Gastroesophageal sphincter (tissue), 4 donors: ENCODE measurements around the gene CYP3A4. TPM values are rescaled to one million over a fixed set of nuclear protein-coding genes. Genes with fewer than 3 reads are reported as not detected.

Source experiments
- ATAC-seq: fragments of 150-250 bp; one replicate; pipeline ENCODE4 v1.9.1; 2016; ENCODE audit warnings: mild to moderate bottlenecking, moderate library complexity
- H3K27ac ChIP-seq, 4 donors: fragments of 200-600 bp; sonication (generic) in 3 of 4; 1 replicate in 3 of 4; 2 replicates in 1 of 4; pipeline ENCODE4 v1.5.1; 2016 to 2019
- H3K27me3 ChIP-seq: fragments of 200-600 bp; sonication (generic); one replicate; pipeline ENCODE4 v1.5.1; 2019
- H3K36me3 ChIP-seq, 2 donors: fragments of 200-600 bp; sonication (generic); one replicate each; pipeline ENCODE4 v1.5.1; 2019; ENCODE audit warnings: control low read depth in 1 of 2
- H3K4me1 ChIP-seq, 3 donors: fragments of 200-600 bp; sonication (generic); 1 replicate in 2 of 3; 2 replicates in 1 of 3; pipeline ENCODE4 v1.5.1; 2016 to 2019; ENCODE audit warnings: control low read depth in 2 of 3
- H3K4me3 ChIP-seq, 2 donors: fragments of 200-600 bp; sonication (generic); one replicate each; pipeline ENCODE4 v1.5.1; 2019; ENCODE audit warnings: mild to moderate bottlenecking in 1 of 2, moderate library complexity in 1 of 2
- H3K9me3 ChIP-seq, 3 donors: fragments of 200-600 bp; sonication (generic); one replicate each; pipeline ENCODE4 v1.5.1; 2017 to 2019; ENCODE audit warnings: control low read depth in 2 of 3
- EP300 ChIP-seq: sonication (generic); formaldehyde crosslinking; IDR thresholded peaks from one replicate; pipeline ENCODE4 v1.6.1; 2017; ENCODE audit warnings: antibody characterized with exemption, mild to moderate bottlenecking
- POLR2A ChIP-seq, 2 donors: fragments of 450-650 bp; IDR thresholded peaks; one replicate each; pipeline ENCODE4 v1.6.1; 2017; ENCODE audit warnings: antibody characterized with exemption in 2 of 2, mild to moderate bottlenecking in 2 of 2, moderate library complexity in 1 of 2
- POLR2AphosphoS5 ChIP-seq: sonication (generic); formaldehyde crosslinking; IDR thresholded peaks from one replicate; pipeline ENCODE4 v1.6.1; 2017; ENCODE audit warnings: antibody characterized with exemption
- WGBS, 2 donors: methylation state at CpG; one replicate each; pipeline ENCODE4 v1.1.5; 2018; ENCODE audit warnings: low coverage in 1 of 2; 5-methylcytosine and 5-hydroxymethylcytosine counted together
- total RNA-seq, 4 donors: library from RNA; depleted of rRNA; stranded (reverse); fragments of >200 nt; gene quantifications; one replicate each; pipeline ENCODE4 v1.1.0, GENCODE V29; 2016
- TF ChIP-seq, protein P1 (sequence below), 4 experiments: fragments of 200-600 bp in 2 of 4; fragments of 450-650 bp in 2 of 4; sonication (generic) in 1 of 4; IDR thresholded peaks; one replicate each; pipeline ENCODE4 v1.5.1; 2017 to 2019; ENCODE audit warnings: antibody characterized with exemption in 4 of 4, mild to moderate bottlenecking in 2 of 4, moderate library complexity in 2 of 4

Gene CYP3A4
- total RNA-seq, 4 donors from 2014 or later = not detected

DNA sequence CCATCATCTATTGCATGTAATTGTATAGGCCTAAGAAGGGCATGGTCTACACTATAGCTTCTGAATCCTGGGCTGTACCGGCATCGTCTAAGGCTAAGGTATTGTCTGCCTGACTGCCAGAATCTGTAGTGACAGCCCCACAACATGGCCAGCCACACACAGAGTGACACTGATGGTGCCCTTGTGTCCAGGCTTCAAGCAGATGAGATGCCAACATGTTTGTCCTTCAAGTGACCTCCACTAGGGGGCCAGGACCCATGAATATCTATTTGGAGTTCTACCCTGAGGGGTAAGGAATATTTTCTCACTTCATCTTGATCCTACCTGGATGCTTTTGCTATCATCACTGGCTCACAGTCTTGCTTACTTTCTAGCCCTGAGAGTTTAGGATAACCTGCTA is 50.5 kb downstream of the CYP3A4 start:
- Histone ChIP-seq H3K27me3 (no peaks in the 10 kb centered on the region), H3K9me3 (no peaks in the 10 kb centered on the region), H3K27ac (no peak overlapping the region), H3K4me1 (no peaks in the 10 kb centered on the region), H3K4me3 (no peak overlapping the region), H3K36me3 (peaks cover 0 to 19% of the 10 kb centered on the region in 2 donors)
- no peak for ATAC-seq
- 100% methylated on average over 1 of the region's 2 CpGs; no CpG with 5 or more reads in 1 of the 2 donors for WGBS, 2 donors
- TF ChIP-seq POLR2AphosphoS5 (no peak), EP300 (no peak), POLR2A (IDR thresholded peaks at IDR 0.05) (no peak)
- TF ChIP-seq, protein P1, sequence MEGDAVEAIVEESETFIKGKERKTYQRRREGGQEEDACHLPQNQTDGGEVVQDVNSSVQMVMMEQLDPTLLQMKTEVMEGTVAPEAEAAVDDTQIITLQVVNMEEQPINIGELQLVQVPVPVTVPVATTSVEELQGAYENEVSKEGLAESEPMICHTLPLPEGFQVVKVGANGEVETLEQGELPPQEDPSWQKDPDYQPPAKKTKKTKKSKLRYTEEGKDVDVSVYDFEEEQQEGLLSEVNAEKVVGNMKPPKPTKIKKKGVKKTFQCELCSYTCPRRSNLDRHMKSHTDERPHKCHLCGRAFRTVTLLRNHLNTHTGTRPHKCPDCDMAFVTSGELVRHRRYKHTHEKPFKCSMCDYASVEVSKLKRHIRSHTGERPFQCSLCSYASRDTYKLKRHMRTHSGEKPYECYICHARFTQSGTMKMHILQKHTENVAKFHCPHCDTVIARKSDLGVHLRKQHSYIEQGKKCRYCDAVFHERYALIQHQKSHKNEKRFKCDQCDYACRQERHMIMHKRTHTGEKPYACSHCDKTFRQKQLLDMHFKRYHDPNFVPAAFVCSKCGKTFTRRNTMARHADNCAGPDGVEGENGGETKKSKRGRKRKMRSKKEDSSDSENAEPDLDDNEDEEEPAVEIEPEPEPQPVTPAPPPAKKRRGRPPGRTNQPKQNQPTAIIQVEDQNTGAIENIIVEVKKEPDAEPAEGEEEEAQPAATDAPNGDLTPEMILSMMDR (IDR thresholded peaks at IDR 0.05) = no peak

DNA sequence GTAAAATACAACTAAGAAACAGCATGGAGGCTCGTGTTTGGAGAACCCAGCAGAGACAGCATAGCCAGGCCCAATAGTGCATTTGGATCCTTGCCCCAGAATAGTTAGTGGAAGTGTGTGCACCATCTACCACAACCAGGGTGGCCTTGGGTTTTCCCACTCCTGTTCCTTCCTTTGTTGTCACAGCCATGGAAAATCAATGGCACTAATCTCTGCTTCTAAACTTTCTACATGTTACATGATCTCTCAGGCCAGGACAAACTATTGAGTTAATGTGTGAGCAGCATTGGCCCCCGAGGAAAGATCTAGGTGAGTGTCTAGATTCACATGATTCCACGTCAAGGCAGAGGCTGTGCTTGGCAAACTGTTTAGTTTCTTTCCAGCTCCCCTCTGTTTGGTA is 51.0 kb downstream of the CYP3A4 start:
- H3K4me1 ChIP-seq = no peaks in the 10 kb centered on the region
- H3K27ac ChIP-seq = no peak overlapping the region
- no peak overlapping the region for H3K4me3 ChIP-seq
- no peaks in the 10 kb centered on the region for H3K27me3 ChIP-seq
- H3K9me3 ChIP-seq = no peaks in the 10 kb centered on the region
- TF ChIP-seq POLR2AphosphoS5 = no peak
- TF ChIP-seq, protein P1 (IDR thresholded peaks at IDR 0.05) = no peak
- TF ChIP-seq EP300 = no peak
- TF ChIP-seq POLR2A (IDR thresholded peaks at IDR 0.05) = no peak
- peaks cover 0 to 17% of the 10 kb centered on the region in 2 donors for H3K36me3 ChIP-seq
- no peak for ATAC-seq
- 79 to 100% methylated on average over 1 to 3 of the region's 3 CpGs for whole genome bisulfite sequencing, 2 donors

DNA sequence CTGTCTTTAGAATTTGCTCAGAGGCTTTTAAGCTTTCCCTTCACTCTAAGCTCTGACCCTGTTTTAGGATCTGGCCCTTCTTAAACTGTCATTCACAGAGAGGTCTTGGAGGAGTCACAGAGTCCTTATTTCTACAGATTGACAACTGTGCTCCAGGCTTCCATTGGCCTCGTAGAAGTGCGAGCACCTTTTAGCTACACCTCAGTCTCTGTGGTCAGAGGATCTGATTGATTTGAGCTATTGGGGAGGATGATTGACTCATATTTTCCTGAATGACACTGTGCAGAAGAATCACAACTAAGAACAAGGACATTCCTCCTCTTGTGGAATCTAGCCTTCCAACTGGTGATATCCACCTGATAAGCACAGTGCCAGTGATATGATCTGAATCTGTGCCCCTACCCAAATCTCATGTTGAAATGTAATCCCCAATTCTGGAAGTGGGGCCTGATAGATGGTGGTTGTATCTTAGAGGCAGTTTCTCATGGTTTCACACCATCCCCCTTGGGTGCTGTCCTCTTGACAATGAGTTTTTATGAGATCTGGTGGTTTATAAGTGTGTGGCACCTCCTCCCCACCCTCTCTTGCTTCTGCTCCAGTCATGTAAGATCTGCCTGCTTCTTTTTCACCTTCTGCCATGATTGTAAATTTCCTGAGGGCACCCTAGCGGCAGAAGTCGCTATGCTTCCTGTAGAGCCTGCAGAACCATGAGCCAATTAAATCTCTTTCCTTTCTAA is 52.2 kb downstream of the CYP3A4 start:
- Histone ChIP-seq H3K4me3 (no peak overlapping the region), H3K27ac (no peak overlapping the region), H3K36me3 (peaks cover 0 to 5% of the 10 kb centered on the region in 2 donors), H3K4me1 (no peaks in the 10 kb centered on the region), H3K9me3 (no peaks in the 10 kb centered on the region), H3K27me3 (no peaks in the 10 kb centered on the region)
- WGBS, 2 donors = 100% methylated on average over 2 to 4 of the region's 4 CpGs
- TF ChIP-seq POLR2A (IDR thresholded peaks at IDR 0.05) (no peak), EP300 (no peak), POLR2AphosphoS5 (no peak)
- TF ChIP-seq, protein P1 (IDR thresholded peaks at IDR 0.05) = no peak
- no peak for ATAC-seq

- H3K27me3 ChIP-seq = no peaks in the 10 kb centered on the region
- H3K4me3 ChIP-seq = no peak overlapping the region
- no peak for ATAC-seq
- WGBS, 2 donors = 79 to 81% methylated on average over 3 of the region's 3 CpGs
- no peak overlapping the region for H3K27ac ChIP-seq
- TF ChIP-seq POLR2AphosphoS5 = no peak
- TF ChIP-seq EP300 = no peak
- TF ChIP-seq POLR2A (IDR thresholded peaks at IDR 0.05) = no peak
- TF ChIP-seq, protein P1 (IDR thresholded peaks at IDR 0.05) = no peak
- H3K36me3 ChIP-seq = no peaks in the 10 kb centered on the region
- H3K9me3 ChIP-seq = no peaks in the 10 kb centered on the region
- H3K4me1 ChIP-seq = no peaks in the 10 kb centered on the region
Observed at GRCh38 chr7:99730992-99731391, 53.0 kb downstream of the CYP3A4 start.

GRCh38 chr7:99730238-99730810 is 53.7 kb downstream of the CYP3A4 start:
- Histone ChIP-seq H3K4me1 (no peaks in the 10 kb centered on the region), H3K27me3 (no peaks in the 10 kb centered on the region), H3K9me3 (no peaks in the 10 kb centered on the region), H3K4me3 (no peak overlapping the region), H3K27ac (no peak overlapping the region), H3K36me3 (no peaks in the 10 kb centered on the region)
- no peak for ATAC-seq
- TF ChIP-seq POLR2AphosphoS5 (no peak), EP300 (no peak), POLR2A (IDR thresholded peaks at IDR 0.05) (no peak)
- TF ChIP-seq, protein P1 (IDR thresholded peaks at IDR 0.05) = no peak
- 63 to 100% methylated on average over 1 of the region's 1 CpG for WGBS, 2 donors
